Stimulated activated CD4-positive, alpha-beta T cell treated with anti-CD3 and anti-CD28 coated beads, Interleukin-4, amount 100 ng/mL, for 1 hour (primary cell): ENCODE measurements around the gene RNF38.
"Not testable (repeated sequence)": the region's sequence is repeated elsewhere in the genome, so short reads cannot be mapped to it uniquely, and the experiment has no call there.

Experiments used
- DNase-seq: peaks from one replicate; pipeline ENCODE4 v3.0.0-alpha.2; 2020

The RNF38 gene

DNA sequence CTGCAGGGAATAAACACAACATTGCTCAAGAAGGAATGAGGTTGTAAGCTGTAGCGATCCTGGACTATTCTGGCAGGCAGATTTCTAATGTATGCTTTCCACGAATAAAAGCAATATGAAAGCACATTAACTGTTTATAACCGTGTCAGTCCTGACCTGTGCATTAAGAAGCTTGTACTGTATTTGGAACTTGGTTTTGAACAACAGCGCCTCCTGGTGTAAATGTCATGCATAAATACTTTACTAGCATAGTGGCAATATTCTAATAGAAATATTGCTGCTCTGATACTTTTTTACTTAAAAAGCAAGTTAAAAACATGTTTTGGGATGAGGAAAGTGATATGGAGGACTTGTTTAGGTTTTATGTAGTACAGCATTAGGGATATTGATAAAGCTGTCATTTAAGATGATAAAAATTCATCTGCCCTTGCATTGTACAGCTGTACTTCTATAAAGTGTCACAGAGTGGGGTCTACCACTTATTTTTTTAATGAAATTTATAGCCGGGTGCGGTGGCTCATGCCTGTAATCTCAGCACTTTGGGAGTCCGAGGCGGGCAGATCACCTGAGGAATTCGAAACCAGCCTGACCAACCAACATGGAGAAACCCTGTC lies 71.2 kb downstream of the RNF38 start:
- no peak for DNase-seq

DNA sequence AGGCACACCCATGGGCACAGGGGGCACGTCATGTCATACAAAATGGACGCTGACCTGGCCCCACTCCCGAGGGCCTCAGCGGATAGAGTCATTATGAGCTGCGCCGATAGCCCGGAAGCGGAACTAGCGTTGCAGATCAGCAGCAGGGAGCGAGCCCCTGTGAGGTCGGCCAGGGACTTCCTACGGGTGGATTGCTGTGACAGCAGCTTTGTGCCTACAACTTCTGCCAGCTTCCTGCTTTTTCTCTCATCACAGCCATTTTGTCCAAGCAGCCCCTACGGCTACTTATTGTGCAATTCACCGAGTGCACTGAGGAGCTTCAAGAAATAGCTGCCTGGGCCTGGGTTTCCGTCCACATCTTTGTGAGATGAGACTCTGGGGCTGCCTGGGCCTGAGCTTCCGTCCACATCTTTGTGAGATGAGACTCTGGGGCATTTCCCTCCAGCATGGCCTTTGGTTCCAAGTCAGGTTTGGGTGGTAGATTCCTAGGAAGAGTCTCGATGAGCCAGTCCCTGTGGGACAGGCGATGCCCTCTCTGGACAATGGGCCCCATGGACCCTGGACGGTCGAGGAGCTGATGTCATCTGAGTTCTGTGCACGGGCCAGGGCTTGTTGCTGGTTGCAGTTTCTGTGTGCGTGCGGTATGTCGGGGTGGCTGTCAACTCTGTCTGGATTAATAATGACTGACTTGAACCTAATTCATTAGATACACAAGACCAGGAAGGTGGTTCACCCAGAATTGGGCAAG lies 74.8 kb downstream of the RNF38 start:
- no peak for DNase-seq

DNA sequence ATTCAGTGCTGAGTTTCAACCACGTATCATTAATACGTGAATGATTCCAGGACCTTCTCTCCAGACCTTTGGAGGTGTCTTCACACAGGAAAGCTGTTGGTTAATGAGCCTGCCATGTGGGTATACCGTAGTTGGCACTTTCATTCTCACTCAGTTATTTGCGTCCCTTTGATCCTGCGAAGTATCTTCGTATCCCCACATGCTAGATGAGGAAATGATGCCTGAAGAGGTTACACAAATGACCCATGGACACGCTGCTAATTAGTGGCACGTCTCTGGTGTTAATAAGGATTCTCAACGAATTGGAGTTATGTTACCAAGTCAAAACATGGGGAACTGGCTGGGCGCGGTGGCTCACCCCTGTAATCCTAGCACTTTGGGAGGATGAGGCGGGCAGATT lies 76.1 kb downstream of the RNF38 start:
- no peak for DNase-seq

DNA sequence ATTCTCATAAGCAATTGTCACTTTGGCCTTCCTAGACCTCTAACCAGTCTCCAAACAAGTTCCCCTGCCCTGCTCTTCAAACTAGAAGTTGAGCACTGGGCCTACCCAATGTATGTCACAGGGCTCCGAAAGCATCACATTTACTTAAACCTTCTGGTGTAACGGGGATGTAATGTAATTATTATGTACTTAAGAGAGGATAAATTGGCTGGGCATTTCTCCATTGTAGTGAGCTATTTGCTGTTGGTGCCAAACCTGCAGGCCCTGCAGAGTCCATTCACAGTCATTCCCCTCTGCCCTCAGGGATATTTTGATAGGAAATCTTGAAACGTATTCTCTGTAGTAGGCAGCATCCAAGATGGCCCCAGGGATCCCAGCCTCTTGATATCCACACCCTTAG lies 77.6 kb downstream of the RNF38 start:
- DNase-seq: no peak

DNA sequence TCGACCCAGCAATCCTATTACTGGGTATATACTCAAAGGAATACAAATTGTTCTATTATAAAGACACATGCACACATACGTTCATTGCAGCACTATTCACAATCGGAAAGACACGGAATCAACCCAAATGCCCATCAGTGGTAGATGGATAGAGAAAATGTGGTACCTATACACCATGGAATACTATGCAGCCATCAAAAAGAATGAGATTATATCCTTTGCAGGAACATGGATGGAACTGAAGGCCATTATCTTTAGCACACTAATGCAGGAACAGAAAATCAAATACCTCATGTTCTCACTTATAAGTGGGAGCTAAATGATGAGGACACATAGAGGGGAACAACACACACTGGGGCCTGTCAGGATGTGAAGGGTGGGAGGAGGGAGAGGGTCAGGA lies 78.2 kb downstream of the RNF38 start:
- DNase-seq: not testable (repeated sequence)

DNA sequence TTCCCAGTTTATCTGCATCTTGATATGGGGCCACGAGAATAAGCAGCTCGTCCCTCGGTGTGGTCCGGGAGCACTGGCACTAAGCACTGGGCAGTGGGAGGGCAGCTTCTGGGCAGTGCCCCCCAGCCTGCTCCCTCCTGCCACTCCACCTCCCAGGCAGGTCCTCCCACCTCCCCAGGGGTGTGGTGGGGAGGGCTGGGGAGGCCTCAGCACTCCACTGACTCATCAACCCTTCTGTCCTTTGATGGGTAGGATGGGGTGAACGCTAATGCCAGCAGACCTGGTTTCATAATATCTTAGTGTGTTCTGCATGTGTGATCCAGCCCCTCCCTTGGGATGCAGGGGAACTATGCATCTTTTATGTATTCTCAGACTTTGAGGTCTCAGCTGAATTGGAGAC lies 79.6 kb downstream of the RNF38 start:
- DNase-seq: no peak

DNA sequence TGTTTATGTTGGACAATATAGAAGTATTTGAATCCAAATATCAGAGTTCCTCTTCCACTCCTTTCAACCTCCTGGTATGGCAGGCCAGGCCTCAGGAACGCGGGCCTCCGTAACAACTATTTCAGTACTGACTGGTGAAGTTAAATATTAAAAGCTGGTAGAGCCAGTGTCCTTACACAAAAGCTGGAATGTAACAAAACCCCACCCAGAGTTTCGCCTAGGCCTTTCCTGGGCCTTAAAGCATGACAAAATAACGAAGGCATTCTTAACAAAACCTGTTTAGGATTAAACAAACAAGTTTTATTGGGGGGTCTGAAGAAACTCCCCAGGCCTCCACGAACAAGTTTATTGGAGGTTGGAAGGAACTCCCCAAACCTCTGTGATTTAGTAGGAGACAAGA lies 80.3 kb downstream of the RNF38 start:
- no peak for DNase-seq

DNA sequence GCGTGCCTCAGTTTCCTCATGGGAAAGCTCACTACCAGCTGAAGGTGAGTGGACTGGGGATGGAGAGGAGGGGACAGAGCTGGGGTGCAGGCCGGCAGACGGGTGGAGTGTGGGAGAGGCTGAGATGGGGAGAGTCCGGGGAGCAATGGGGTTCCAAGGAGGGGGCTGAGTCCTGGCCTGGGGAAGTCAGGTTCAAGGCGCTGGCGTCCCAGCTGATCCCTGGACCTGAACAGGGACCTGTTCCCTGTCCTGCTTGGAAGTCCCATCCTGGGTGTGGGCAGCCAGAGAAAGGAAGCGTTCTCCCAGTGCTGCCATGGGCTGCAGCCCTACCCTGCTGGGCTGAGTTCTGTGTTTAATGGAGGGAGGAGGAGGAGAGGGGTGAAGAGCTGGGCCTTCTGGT lies 80.9 kb downstream of the RNF38 start:
- DNase-seq: no peak

DNA sequence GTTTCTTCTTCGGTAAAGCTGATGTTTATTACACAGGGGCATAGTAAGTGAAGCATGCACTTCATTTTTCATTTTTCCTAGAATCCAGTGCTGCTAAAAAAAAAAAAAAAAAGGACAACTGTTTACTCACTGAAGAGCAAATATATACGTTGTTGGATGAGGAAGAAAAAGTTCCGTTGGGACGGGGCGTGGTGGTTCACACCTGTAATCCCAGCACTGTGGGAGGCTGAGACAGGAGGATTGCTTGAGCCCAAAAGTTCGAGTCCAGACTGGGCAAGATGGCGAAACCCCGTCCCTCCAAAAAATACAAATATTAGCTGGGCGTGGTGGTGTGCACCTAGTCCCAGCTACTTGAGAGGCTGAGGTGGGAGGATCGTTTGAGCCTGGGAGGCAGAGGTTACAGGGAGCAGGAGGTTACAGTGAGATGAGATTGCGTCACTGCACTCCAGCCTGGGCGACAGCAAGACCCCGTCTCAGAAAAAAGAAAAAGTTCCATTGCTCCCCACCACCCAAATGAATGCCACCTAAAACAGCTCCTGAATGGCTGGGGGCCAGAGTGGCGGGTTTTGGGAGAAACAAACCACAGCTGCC lies 81.8 kb downstream of the RNF38 start:
- no peak for DNase-seq

DNA sequence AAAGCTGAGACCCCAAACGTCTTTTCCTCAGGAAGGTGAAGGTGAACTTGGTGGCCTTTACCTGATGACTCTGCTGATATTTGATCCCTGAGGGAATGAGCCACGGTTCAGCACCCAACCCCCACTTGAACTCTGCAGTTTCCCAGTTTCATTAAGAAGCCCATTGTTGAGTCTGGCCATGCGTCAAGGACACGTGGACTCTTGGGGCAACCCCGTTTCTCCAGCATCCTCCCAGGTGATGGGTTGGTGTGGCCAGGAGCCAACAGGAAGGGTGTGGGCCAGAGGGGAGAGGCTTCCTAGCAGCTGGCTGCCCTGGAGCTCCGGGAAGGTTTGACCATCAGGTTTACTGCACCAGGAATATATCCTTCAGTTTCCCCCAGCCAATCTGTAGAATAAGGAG lies 82.3 kb downstream of the RNF38 start:
- DNase-seq: no peak

DNA sequence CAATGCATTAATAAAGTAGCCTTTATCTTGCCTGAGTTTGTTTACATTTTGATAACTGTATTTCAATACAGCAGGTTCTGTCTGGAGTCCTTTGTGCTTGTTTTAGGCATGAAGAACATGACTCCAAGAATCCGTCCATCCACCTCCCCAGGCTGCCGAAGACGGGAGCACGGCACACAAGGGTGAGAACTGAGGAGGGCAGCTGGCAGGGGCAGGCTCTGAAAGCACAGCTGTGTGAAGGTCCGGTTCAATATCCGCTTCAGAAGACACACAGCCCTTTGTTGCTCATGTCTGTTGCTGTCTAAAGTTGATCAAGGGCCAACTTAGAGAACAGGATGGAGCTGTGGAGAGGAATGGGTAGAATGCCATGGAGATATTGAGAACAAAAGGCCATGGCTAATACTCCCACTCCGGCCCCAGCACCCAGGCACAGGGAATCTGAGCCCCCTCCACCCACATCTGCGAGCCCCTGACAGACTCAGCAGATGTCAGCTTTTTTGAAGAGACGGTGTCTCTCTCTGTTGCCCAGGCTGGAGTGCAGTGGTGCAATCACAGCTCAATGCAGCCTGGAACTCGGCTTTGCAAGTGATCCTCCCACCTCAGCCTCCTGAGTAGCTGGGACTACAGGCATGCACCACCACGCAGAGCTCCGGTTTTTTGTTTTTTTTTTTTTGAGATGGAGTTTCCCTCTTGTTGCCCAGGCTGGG lies 83.3 kb downstream of the RNF38 start:
- no peak for DNase-seq

DNA sequence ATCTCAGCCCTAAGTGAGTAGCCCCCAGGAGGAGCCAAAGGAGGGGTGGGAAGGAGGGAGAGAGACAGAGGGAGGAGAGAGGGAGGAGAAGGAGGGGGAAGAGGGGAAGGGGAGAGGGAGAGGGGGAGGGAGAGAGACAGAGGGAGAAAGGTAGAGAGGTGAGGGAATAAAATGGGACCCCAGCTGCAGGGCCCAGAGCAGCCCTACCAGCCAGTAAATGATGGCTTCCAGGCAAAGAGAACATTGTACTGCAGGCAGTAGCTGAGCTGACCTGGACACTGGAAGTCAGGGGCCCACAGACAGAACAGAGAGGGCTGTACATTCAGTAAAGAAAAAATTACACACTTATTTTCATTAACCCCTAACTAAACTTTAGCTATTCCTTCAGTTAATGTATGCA lies 84.0 kb downstream of the RNF38 start:
- no peak for DNase-seq

DNA sequence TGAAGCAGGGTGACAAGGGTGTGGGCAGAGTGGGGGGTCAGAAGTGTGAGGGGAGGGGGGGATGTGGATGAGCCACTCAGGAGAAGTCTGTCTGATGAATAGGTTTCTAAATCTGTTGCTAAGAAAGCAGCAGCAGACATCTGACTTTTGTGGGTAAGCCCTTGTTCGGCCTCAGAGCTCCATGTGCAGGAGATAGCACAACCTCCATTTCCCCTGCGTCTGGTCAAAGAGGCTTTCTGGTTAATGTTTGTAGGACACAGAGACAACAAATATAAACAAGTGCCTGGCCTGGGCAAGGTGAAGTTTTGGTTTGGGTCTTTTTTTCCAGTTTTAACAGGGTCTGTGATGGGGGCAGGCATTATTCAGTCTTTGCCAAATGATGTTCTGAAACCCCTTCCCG lies 84.8 kb downstream of the RNF38 start:
- no peak for DNase-seq

DNA sequence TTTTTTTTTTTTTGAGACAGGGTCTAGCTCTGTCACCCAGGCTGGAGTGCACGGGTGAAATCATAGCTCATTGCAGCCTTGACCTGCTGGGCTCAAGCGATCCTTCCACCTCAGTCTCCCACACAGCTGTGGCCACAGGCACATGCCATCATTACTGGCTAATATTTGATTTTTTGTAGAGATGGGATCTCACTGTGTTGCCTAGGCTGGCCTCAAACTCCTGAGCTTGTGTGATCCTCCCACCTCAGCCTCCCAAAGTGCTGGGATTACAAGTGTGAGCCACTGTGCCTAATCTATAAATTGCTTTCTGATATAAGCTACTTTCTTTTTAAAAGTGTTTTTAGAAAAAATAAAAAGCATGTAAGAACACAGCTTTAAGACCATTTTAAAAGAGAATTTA lies 85.3 kb downstream of the RNF38 start:
- DNase-seq: no peak

DNA sequence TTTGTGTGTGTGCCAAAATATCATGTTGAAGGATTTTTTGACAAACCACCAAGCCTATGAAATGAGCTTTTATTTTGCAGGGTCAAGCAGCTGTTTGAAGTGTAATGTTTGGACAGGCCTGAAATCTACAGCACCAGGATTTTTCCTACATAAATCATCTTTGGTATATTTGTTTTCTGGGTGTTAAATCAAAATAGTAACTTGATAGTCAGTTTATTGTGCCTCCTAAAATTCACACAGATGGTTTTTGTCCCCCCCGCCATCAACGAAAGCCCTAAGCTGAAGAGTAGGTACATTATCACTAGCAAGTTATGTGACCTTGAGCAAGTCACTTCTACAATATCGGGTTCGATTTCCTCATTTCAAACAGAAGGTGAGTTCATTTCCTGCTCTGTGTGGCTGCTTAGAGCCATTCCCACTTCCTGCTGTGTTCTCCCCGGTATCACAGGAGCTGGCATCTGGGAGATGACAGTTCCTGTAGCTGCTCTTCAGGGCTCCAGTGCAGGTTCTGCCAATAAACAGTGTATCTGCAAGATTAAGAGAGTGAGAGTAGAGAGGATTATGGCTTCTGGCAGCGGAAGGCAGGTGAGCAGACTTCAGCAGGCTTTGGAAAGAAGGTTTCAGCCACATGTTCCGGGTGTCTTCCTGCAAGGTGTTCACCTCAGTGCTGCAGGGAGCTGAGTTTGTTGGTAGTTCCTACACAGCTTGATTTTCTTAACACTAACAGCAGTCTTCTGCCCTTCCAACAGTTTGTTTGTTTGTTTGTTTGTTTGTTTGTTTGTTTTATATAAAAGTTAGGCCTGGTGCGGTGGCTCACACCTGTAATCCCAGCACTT lies 93.4 kb downstream of the RNF38 start:
- DNase-seq: no peak

DNA sequence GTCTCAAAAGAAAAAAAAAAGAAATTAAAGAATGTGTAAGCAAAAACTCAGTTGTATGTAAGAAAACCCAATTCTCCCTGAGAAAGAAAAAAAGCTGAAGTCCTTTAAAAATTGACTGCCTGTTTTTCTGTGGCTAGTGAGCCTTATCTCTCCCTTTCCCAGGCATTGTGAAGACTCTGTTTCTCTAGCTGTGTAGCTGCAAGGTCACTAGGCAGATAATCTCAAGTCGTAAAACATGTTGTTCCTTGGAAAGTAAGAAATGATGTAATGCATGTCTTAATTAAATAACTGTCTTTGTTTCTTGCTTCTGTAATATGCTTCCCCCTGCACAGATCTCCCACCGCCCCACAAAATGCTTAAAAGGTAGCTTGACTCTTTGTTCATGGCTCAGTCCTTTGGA lies 95.7 kb downstream of the RNF38 start:
- DNase-seq: not testable (repeated sequence)

DNA sequence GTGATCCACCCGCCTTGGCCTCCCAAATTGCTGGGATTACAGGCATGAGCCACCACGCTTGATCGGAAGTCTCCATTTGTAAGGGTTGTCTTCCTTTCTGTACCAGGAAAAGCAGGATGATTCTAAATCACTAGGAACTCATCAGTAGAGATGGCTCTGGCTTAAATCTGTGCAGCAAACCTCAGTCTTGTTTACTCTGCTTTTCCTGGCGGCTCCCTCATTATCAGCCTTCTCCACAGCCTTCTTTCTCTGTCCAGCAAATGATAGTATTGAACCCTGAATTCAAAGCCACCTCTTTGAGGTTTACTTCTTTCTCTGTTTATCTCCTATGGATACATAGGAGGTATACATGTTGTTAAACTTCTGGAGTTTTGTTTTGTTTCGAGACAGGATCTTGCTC lies 98.8 kb downstream of the RNF38 start:
- no peak for DNase-seq

DNA sequence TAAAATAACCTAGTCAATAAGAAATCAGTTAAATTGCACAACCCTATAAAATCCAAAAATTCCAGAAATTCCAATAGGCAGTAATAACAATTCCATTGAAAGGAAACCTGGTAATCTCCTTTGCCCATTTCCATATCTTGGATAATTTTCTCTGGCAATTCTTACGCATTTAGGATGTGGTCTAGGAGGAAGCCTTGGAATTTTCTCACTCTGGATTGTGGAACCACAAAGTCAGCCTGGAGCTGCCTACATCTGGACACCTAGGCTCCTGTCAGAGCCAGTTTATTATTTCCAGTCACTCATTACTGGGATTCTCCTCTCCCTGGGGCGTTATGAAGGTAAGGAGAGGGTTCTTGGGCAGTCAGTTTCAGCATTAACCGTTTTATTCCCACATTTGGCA lies 101.5 kb downstream of the RNF38 start:
- no peak for DNase-seq

DNA sequence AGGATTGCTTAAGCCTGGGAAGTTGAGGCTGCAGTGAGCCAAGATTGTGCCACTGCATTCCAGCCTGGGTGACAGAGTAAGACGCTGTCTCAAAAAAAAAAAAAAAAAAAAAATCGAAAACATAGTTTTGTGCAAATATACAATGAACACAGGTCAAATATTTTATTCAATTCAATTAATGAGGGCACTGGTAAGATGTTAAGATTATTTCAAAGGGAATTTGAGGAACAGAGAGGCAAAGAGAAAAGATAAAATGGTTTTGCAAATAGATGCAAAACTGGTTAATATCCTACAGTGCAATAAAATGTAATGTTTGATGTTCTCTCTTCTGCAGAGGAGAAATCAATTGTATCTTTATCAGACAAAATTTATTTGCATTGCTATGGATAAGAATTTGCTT lies 102.3 kb downstream of the RNF38 start:
- no peak for DNase-seq

DNA sequence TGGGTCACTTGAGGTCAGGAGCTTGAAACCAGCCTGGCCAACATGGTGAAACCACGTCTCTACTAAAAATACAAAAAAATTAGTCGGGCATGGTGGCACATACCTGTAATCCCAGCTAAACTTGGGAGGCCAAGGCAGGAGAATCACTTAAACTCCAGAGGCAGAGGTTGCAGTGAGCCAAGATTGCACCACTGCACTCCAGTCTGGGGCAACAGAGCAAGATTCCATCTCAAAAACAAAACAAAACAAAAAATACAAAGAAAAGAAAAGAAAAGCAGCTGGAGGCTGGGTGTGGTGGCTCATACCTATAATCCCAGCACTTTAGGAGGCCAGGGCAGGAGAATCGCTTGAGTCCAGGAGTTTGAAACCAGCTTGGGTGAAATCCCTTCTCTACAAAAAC lies 105.1 kb downstream of the RNF38 start:
- not testable (repeated sequence) for DNase-seq

DNA sequence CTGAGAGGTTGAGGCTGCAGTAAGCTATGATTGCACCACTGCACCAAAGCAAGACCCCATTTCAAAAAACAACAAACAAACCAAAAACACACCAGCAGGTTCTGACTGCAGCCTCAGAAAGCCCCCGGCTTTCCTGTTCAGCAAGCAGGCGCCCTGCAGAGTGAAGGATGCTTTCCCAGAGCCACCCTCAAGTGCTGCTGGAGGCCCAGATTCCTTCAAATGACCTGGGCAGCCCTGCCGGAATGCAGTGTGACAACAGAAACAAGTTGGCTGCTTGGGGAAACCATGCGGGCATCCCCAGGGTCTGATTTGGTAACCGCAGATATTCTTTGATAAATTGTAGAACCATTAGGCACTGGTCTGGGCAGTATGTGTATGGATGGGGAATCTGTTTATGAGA lies 106.2 kb downstream of the RNF38 start:
- DNase-seq: no peak

DNA sequence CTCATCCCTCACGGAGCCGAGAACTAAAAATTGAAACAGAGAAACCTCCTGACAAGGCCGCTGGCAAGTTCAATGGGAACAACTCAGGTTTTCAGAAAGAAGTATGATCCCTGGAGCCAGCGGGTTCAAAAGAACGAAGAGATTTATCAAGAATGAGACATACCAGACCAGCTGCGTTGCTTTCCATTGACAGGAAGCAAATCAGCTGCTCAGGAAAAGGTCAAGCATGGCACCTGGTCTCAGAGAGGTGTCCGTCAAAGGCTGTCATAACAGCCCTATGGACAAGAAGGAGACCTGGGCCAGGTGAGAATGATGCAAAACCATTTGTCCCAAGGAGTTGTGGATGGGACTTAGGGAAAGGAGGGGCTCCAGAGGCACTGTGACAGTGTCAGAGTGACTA lies 106.9 kb downstream of the RNF38 start:
- no peak for DNase-seq

DNA sequence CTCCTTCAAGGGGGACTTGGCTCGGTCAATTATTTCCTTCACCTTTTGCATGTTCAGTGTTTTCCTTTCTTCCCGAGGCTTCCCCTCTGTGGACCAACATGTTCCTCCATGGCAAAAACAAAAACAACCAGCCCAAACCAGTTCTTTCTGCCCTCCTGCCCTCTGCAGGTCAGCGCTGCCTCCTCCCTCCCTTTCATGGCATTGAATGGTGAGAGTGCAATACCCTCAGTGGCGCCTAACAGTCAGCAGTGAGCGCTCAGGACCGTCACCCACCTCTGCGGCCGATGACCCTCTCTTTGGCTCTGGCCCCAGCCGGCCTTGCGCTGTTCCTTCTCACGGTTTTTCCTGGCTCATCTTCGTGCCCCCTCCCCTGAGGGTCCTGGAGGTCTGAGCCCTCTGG lies 107.4 kb downstream of the RNF38 start:
- DNase-seq: no peak
